22Rv1 (cell line): ENCODE data around the gene SYNCRIP.

Experiments used
- CTCF ChIP-seq: fragments of 450-650 bp; IDR thresholded peaks from 2 replicates; pipeline ENCODE4 v1.5.1; 2017; ENCODE audit warnings: mild to moderate bottlenecking
- ZFX ChIP-seq: fragments of 450-650 bp; IDR thresholded peaks from 2 replicates; pipeline ENCODE4 v1.6.1; 2017; ENCODE audit warnings: antibody characterized with exemption, borderline replicate concordance

- TF ChIP-seq CTCF (no peak), ZFX (no peak)
Measured at GRCh38 chr6:85574932-85575598, 67.6 kb downstream of the SYNCRIP start.
